AG10803 (cell line): Measurements from ENCODE around the gene MAPKAPK5.

Source experiments
- DNase-seq: peaks from one replicate; pipeline ENCODE4 v3.0.0; 2010; ENCODE audit warnings: low read depth
- H3K4me3 ChIP-seq: 2 replicates; pipeline ENCODE4 v1.5.1; 2011; ENCODE audit warnings: mild to moderate bottlenecking, low read length, control low read depth
- TF ChIP-seq, protein P1 (sequence below): conservative IDR thresholded peaks from 2 replicates; pipeline ENCODE4 v1.5.1; 2011; ENCODE audit warnings: mild to moderate bottlenecking, low read length, control low read depth, inconsistent platforms

Gene MAPKAPK5

GRCh38 chr12:111887926-111888745 lies 46.1 kb downstream of the MAPKAPK5 start:
- no peak for DNase-seq
- TF ChIP-seq, protein P1, sequence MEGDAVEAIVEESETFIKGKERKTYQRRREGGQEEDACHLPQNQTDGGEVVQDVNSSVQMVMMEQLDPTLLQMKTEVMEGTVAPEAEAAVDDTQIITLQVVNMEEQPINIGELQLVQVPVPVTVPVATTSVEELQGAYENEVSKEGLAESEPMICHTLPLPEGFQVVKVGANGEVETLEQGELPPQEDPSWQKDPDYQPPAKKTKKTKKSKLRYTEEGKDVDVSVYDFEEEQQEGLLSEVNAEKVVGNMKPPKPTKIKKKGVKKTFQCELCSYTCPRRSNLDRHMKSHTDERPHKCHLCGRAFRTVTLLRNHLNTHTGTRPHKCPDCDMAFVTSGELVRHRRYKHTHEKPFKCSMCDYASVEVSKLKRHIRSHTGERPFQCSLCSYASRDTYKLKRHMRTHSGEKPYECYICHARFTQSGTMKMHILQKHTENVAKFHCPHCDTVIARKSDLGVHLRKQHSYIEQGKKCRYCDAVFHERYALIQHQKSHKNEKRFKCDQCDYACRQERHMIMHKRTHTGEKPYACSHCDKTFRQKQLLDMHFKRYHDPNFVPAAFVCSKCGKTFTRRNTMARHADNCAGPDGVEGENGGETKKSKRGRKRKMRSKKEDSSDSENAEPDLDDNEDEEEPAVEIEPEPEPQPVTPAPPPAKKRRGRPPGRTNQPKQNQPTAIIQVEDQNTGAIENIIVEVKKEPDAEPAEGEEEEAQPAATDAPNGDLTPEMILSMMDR: no peak

DNA sequence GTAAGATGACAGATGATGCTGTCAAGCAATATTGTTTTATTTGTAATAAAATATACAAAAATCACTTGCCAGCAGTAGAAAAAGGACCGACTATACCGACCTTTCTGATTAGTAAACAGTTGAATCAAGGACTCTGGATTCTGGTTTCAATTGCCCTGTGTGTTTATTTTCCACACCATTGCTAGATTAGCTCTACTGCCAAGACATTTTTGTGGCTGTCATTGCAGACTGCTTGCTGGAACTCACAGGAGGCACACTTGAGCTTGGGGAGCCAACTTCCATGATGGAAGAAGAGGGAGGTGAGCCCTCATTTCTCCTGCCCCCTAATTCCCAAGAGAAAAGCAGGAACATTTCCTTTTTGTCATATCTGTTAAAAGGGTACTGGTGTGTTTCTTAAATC lies 51.3 kb downstream of the MAPKAPK5 start:
- DNase-seq: peak; percentile 7
- TF ChIP-seq, protein P1: no peak
- H3K4me3 ChIP-seq: no peak overlapping the region

More at GRCh38 chr12:111887926-111888745, 46.1 kb downstream of the MAPKAPK5 start:
- H3K4me3 ChIP-seq: no peak overlapping the region

- DNase-seq: no peak
- H3K4me3 ChIP-seq: no peak overlapping the region
- TF ChIP-seq, protein P1: no peak
Observed at GRCh38 chr12:111894556-111894955, 52.5 kb downstream of the MAPKAPK5 start.

DNA sequence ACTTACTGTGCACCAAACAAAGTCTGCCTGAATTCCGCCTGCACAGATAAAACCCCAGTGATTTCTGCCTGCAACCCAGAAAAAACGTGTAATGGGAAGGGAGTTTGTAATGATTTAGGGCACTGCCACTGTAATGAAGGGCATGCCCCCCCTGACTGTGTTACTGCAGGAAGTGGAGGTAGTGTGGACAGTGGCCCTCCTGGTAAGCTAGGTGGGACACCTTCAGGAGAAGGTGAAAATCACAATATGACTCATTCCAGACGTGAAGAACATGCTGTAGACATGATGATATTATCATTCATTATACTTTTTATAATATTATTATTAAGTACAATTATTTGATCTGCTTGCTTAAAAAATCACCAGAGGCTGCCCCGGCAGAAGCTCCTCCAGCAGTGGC lies 59.2 kb downstream of the MAPKAPK5 start:
- H3K4me3 ChIP-seq: no peak overlapping the region
- TF ChIP-seq, protein P1: no peak
- no peak for DNase-seq

- no peak overlapping the region for H3K4me3 ChIP-seq
- DNase-seq: no peak
- TF ChIP-seq, protein P1: no peak
Observed at GRCh38 chr12:111904446-111904975, 62.5 kb downstream of the MAPKAPK5 start.

- H3K4me3 ChIP-seq: no peak overlapping the region
- TF ChIP-seq, protein P1: no peak
- no peak for DNase-seq
Observed at GRCh38 chr12:111905502-111905901, 63.5 kb downstream of the MAPKAPK5 start.

GRCh38 chr12:111907740-111908139 lies 65.7 kb downstream of the MAPKAPK5 start:
- TF ChIP-seq, protein P1: no peak
- H3K4me3 ChIP-seq: no peak overlapping the region
- no peak for DNase-seq
